Right hindlimb (tissue), 1 donor: ENCODE measurements around the gene KRTAP5-6.

Experiments used
- DNase-seq: peaks from one replicate; pipeline ENCODE4 v3.0.0-alpha.2; 2018

The KRTAP5-6 gene, protein sequence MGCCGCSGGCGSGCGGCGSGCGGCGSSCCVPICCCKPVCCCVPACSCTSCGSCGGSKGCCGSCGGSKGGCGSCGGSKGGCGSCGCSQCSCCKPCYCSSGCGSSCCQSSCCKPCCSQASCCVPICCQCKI

DNA sequence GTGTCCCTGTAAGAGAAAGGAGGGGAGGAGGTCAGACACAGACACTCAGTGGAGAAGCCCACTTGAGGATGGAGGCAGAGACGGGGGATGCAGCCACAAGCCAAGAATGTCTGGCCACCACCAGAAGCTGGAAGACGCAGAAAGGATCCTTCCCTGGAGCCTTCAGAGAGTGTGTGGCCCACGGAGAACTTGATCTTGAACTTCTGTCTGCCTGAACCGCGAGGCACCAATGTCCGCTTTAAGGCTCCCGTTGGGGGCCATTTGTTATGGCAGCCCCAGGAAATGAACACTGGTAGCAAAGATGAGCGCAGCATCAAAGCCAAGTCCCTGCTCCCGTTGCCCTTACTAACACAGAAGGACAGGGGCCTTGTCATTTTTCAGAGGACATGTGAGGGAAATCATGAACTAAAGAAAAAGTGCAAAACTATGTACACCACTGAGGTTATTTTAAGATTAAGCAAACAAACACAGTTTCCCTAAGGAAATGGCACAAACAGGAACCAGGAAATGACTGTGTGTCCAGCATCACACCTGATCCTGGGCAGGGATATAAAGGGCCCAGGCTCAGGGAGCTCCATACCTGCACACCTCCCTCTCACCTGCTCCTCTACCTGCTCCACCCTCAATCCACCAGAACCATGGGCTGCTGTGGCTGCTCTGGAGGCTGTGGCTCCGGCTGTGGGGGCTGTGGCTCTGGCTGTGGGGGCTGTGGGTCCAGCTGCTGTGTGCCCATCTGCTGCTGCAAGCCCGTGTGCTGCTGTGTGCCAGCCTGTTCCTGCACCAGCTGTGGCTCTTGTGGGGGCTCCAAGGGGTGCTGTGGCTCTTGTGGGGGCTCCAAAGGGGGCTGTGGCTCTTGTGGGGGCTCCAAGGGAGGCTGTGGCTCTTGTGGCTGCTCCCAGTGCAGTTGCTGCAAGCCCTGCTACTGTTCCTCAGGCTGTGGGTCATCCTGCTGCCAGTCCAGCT lies at the start of gene KRTAP5-6:
Gene KRTAP5-6, plus strand, starts transcription at position 588 of the 963 bp plus-strand sequence. Its CDS starts 51 bp downstream, at position 639.
- no peak for DNase-seq

DNA sequence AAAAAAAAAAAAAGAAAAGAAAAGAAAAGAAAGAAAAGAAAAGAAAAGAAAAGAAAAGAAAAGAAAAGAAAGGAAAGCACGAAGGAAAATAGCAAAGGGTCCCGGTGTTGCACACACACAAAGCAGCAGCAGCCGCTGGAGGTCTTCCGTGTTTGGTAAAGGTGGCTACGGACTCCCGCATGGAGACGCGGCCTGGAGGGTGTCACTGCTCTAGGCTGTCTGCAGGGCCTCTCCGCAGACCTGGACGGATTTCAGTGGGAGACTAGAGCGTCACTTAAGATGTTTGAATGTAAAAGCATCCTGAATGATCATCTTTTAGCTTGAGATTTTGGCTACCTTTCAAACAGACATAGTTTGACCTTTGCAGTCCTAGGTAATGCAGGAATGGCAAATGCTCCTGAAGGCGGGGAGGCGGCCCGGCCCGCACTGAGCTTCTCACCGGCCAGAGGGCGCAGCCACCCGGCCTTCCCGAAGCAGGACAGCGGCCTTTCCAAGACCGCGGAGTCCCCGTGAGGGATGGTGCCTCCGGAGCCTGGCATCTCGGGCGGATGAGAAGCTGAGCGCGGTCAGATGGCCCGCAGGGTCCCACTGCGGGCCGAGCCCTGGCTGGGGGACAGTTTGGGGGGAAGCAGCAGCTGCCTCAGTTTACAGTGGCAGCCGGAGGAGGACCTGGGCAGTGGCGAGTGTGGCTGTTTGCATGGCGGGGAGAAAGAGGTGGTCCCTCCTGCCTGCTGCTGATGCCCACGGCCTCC lies 48.9 kb upstream of the KRTAP5-6 start:
- no peak for DNase-seq

DNA sequence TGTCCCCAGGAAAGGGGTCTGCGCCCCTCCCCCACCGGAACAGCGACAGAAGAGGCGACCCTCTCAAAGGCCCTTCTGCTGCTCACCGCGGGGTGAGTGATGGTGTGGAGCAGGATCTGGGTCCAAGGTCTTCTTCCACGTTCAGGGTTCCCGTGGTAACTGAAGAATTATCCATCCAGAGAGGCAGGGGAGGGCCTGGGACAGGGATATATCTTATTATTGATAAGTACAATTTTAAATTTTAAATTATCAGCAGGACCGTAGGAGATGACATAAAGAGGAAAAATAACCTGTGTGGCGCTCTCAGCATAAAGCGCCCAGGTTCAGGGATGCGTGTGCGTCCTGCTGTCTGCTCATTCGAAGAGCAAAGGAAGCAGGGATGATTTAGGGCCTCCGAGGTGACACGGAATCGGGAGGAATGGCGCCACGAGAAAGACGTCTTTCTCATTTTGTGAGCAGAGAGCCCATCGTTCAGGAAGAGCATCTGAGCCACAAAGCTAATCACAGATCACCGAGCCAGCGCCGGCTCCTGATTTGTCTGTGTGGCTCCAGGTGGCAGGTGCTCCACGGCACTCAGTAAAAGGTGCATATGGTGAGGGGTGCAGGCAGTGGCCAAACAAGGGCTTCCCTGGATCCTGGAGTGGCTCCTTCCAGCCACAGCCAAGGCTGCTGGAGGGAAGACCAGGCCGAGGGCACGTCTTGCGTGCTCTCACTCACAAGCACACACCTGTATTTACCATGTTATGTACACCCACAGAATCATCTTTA lies 48.2 kb upstream of the KRTAP5-6 start:
- DNase-seq = no peak

DNA sequence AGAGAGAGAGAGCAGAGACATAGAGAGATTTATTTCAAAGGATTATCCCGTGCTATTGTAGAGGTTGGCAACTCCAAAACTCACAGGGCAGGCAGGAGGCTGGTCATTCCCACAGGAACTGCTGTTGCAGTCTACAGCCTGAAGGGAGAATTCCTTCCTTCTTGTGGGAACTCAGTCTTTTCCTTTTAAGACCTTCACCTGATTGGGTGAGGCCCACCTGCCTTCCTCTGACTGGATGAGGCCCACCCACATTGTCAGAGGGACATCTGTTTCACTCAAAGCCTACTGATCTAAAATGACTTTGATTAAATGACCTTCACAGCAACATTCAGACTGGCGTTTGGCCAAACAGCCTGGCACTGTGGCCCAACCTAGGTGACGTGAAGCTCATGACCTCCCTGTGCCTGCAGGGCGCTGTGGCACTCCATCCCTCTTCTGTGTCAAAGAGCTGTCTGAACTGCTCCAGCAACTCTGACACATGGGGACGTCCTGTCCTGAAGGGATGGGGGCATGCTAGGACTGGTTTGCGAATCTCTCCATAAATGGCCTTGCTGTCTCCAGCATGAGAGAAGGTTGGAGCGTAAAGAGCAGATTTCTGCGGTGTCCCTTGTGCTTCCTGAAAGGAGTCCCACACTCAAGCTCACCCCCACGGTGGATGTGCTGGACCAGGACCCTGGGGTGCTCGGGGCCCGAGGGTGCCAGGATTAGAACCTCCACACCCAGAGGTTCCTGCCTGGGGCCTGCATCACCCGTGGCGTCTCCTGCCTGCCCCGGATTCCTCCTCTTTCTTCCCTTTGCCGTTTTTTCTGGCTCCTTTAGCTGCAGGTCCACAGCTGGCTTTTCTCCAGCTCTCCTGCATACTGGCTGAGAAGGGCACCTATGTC lies 46.7 kb upstream of the KRTAP5-6 start:
- DNase-seq = no peak

DNA sequence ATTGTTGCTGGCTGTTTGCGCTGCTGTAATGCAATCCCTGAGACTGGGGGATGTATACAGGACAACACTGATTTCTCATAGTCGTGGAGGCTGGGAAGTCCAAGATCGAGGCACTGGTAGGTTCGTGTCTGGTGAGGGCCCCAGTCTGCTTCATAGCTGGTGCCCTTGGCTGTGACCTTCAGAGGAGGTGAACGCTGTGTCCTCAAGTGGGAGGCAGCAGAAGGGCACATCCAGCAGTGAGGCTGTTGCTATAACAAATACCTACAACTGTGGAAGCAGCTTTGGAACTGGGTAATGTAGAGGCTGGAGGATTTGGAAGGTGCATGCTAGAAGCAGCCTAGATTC lies 46.1 kb upstream of the KRTAP5-6 start:
- no peak for DNase-seq

DNA sequence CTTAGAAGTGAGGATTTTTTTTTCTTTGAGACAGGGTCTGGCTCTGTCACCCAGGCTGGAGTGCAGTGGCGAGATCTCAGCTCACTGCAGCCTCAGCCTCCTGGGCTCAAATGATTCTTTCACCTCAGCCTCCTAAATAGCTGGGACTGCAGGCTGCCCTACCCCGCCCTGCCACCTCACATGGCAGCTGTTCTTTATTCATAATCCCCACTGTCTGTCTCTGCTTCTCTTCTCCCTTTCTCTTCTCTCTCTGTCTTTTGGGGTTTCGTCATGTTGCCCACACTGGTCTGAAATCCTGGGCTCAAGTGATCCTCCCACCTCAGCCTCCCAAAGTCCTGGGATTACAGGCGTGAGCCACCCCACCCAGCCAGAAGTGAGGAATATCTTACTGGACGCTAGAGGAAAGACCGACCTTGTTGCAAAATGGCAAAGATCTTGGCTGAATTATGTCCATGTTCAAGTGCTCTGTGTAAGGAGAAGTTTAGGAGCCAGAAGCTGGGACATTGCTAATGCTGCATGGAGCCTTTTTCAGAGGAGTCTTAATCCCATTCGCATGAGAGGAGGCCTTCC lies 45.5 kb upstream of the KRTAP5-6 start:
- DNase-seq = no peak

DNA sequence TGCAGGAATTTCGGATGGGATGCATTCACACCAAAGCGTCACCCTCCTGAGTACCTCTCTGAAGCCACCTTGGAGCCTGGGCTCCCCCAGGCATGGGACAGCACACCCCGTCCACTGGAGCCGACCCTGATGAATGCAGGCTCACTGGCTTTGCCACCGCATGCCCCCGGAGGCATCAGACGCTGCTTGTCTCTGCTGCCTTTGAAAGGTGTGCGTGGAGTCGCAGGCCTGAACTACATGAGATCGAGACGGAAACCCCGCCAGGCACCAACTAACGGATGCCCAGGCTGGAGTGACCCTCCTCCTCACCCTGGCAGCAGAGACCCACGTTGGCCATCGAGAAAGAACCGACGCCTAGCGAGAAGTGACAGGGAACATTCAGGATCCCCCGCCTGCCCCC lies 45.0 kb upstream of the KRTAP5-6 start:
- DNase-seq = no peak

DNA sequence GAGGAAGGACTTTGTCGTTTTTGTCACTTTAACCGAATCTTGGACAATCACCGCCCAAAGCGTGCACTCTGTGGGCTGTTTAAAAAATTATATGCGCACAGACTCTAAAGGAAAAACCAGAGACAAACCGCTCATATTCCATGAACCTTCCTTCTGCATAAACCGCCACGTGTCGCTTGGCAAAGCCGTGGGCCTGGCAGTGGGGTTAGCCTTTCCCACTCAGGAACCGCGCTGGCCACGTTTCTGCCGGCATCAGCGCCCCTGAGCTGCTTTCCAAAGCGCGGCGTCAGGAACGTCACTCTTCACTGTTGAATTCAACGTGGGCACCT lies 44.6 kb upstream of the KRTAP5-6 start:
- DNase-seq = peak; percentile 52

DNA sequence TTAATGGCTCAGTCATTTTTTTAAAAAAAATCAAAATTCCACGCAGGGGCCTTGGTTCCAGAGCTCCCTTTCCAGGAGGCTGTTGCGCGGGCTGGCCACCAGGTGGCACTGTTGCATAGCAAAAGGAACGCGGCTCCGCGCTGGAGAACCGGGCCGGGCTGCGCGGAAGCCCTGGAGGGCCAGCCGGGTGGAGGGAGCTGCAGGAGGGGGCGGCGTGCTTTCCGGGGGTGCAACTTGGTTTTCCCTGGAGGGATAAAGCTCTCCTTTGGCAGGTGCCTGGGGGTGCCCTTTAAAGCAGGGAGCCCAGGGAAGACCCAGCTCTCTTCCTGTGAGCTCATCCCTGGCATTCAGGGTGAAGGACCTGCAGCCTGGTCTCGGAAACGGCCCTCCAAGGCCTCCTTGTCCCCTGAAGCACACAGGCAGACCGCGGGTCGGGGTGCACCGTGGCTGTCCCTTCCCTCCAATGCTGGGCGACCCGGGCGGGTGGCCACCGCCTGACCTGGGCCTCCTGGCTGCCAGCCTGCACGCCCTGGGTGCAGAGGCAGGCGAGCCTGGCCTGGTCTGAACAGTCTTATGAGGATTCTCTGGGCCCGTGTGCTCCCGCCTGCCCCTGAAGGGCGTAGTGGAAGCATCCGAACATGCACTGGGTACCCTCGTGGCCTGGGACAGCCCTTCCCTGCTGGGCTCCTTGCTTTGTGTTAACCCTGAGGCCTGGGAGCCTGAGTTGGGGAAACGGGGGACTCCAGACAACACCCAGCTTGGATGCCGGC lies 44.0 kb upstream of the KRTAP5-6 start:
- DNase-seq = peak; percentile 82

DNA sequence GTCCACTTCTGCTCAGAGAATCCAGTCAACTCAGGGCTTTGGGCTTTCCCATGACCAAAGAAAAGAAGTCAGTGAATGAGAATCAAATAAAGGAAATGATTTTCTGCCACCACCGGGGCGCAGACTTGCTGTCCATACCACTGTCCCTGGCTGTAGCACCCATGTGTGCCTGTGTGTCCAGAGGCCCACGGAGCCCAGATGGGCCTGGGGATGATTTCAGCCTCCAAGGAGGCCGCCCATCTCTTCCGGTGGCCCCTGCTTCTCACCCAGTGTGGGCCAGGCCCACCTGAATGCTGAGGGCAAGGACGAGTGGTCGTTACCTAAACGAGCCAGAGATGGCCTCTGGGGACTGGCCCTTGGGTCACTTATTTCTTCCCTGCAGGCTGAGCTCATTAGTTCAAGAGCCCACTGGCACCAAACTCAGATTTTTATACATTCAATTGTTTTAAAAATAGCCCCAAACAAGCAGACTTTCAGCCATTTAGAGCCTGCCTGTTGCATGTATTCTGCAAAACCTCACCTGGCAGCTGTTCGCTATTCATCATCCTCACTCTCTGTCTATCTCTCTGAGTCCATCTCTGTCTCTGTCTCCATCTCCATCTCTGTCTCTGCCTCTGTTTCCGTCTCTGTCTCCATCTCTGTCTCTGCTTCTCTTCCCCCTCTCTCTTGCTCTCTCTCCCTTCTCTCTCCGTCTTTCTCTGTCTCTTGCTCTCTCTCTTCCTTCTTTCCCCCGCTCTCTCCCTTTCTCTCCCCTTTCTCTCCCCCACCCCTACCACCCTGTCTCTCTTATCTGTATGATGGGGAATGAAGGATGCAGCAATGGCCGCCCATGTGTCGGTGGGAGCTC lies 43.2 kb upstream of the KRTAP5-6 start:
- no peak for DNase-seq

DNA sequence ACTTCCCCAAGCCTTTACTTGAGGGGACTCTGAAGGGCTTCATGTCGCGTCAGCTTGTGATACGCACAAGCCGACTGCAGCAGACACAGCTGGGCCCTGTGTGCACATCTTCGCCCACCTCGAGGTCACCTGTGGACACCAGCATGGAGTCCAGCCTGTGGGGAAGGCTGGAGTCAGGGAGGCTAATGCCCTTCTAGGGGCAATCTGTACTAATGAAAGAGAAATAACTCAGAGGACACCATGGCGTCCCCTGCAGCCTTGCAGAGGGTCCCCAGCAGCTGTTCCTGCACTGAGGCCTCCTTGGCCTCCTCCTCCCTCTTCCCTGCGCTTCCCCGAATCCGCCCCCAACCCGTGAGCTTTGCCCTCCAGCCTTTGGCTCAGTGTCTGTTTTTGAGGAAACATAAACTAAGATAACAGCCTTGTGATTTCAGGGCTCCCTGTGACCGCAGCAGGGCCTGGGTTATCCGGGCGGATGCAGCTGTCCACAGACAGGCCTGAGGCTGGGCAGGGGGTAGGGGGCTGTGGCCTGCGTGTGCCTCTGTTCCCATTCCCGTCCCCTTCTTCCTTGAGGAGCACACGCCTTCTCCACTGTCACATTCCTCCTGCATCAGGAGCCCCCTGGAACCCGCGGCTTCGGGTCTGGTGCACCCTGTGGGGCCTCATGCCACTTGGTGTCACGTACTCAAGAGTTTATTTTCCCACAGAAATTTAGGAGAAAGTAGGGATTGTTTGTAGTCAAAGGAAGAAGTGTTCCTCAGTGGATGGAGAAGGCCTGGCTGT lies 42.4 kb upstream of the KRTAP5-6 start:
- DNase-seq = no peak

DNA sequence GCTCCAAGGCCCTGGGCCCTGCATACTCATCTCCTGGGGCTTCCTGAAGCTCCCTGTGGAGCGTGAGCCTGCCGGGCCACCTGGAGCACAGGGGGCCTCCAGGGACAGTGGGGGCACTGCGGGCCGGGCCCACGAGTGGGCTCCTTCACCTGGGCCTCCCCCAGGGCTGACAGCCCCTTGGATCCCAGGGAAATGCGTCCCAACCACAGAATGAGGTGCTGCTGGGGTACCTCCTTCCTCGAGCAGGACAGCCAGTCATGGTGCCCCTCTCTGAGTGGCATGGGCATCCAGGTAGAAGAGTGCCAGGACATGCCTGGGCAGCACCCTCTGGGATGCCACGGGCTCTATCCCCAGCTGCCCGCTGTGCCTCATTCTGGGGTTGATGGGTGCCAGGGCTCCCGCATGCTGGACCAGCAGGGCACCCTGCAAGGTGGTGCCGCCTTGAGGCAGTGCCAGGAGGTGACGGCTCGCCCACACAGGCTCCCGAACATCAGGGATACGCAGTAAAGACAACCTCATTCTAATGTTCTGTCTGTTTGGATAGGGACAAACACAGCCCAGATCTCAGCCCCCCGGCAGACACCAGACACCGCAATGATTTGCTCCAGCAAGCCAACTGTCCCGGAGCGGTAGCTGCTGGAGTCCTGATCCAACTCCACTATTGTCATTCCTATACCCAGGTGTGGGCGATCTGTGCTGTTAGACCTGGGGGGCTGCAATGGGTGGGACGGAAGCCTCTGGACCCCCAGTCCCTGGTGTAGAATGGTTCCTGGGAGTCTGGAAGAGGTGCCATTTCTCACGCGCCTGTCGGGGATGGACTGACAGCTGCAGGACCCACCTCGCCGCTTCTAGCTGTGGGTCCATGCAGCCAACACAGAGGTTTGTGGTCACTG lies 41.6 kb upstream of the KRTAP5-6 start:
- no peak for DNase-seq

DNA sequence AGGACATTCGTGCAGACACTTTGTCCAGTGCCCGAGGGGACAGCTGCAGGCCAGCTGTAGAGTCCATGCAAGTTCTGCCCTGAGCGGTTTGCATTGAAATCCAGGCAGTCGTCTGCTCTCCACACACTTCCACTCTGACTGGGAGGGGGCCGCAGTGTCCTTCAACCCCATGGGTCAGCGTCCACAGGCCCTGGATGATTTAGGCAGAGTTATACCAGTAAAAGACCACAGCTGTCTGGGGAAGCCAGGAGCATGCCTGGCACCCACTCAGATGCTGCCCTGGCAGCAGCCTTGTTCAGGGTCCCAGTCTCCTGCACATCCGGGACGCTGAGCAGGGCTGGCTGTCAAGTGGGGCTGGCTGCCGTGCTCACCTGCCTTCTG lies 40.9 kb upstream of the KRTAP5-6 start:
- DNase-seq = no peak

DNA sequence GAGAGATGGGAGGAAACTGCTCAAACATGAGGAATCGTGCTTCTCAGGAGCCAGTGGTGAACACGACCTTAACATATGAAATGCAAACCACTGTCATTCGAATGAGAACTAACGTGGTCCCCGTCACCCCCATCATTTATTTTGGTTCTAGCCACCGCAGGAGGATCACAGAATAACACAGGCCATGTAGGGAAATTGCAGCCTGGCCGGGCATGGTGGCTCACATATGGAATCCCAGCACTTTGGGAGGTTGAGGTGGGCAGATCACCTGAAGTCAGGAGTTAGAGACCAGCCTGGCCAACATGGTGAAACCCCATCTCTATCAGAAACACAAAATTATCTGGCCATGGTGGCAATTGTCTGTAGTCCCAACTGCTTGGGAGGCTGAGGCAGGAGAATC lies 40.3 kb upstream of the KRTAP5-6 start:
- DNase-seq = no peak

DNA sequence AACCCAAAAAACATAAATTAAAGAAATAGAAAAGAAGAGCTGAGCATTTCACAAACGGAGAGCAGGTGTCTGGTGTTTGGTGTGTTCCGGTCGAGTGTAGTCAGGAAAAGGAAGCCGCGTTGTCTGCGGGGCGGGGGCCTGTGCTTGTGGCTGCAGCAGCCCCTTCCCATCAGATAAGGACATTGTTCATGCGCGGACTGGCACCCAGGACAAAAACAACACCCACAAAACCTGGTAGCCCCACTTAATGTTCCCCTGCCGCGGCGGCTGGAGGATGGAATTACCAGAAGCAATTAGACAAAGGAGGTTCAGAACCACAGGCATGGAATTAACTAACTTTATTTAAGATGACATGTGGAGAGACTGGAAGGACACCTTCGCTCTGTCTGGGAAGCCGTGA lies 37.5 kb upstream of the KRTAP5-6 start:
- DNase-seq = no peak

DNA sequence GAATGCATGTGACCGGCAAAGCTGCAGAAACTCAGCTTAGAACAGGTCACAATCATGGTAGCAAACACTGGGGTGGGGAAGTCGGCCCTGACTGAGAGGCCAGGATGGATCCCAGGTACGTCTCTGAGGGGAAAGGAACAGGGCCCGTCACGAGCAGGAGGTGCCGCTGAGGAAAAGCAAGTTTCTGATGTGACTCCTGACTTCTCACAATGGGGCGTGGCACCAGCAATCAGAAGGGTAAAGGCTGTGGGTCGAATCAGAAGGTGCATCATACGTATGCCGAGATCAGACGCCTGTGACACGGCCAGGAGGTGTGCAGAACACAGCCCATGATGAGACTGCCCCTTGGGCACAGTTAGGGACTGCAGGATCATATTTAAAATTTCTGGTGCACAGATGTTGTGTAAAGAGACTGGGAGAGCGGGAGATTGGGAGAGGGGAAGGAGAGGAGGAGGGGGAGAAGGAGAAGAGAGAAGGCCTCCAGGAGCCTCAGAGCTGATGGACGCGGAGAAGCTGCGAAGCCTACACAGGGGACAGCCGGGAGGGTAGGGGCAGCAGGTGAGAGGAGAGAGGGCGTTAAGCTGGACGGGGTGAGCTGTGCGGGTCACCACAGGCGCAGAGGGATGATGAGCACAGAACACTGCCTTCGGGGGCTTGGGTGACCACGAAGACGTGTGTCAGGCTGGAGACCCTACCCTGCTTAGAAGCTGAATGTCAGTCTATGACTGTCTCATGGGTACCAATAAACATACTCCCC lies 36.7 kb upstream of the KRTAP5-6 start:
- DNase-seq = no peak
